Neural progenitor cell (in vitro differentiated cells): ENCODE measurements around the gene TNC. TPM values are rescaled to one million over a fixed set of nuclear protein-coding genes. Genes with fewer than 3 reads are reported as not detected.
A peak's percentile ranks its signal among the peaks of the same experiment; 100 is the strongest.

Experiments used
- DNase-seq: peaks from one replicate; pipeline ENCODE4 v3.0.0-alpha.2; 2016; ENCODE audit warnings: low spot score
- H2AFZ ChIP-seq: fragments of 200-600 bp; sonication (generic); replicated peaks from 2 replicates; pipeline ENCODE4 v1.6.1; 2016; ENCODE audit warnings: antibody characterized with exemption
- H3F3A ChIP-seq: fragments of 200-600 bp; sonication (generic); 2 replicates; pipeline ENCODE4 v1.6.1; 2016; ENCODE audit warnings: antibody characterized with exemption, low read depth
- H3K27ac ChIP-seq: fragments of 200-600 bp; sonication (generic); 2 replicates; pipeline ENCODE4 v1.5.1; 2016; ENCODE audit warnings: mild to moderate bottlenecking
- H3K27me3 ChIP-seq: fragments of 200-600 bp; sonication (generic); 2 replicates; pipeline ENCODE4 v1.6.1; 2016; ENCODE audit warnings: mild to moderate bottlenecking, moderate library complexity
- H3K36me3 ChIP-seq: fragments of 200-600 bp; sonication (generic); 2 replicates; pipeline ENCODE4 v1.5.1; 2016
- H3K4me1 ChIP-seq: fragments of 200-600 bp; sonication (generic); 2 replicates; pipeline ENCODE4 v1.6.1; 2016; ENCODE audit warnings: mixed run types
- H3K4me2 ChIP-seq: fragments of 200-600 bp; sonication (generic); 2 replicates; pipeline ENCODE4 v1.6.1; 2016
- H3K4me3 ChIP-seq: fragments of 200-600 bp; sonication (generic); 2 replicates; pipeline ENCODE4 v1.5.1; 2016
- H3K79me2 ChIP-seq: fragments of 200-600 bp; sonication (generic); 2 replicates; pipeline ENCODE4 v1.6.1; 2016; ENCODE audit warnings: low read depth
- H3K9ac ChIP-seq: fragments of 200-600 bp; sonication (generic); 2 replicates; pipeline ENCODE4 v1.6.1; 2016
- H3K9me3 ChIP-seq: fragments of 200-600 bp; sonication (generic); 2 replicates; pipeline ENCODE4 v1.5.1; 2016; ENCODE audit warnings: low read depth
- H4K20me1 ChIP-seq: fragments of 200-600 bp; sonication (generic); 2 replicates; pipeline ENCODE4 v1.6.1; 2016; ENCODE audit warnings: low read depth
- H3K27ac Mint-ChIP-seq: 3 replicates; pipeline ENCODE4 v1.8.0; 2021; ENCODE audit warnings: mixed read lengths
- H3K27me3 Mint-ChIP-seq: 2 replicates; pipeline ENCODE4 v1.8.0; 2022; ENCODE audit warnings: low read depth, mild to moderate bottlenecking, inconsistent platforms, moderate library complexity, mixed read lengths; ENCODE audit not compliant: insufficient read depth
- H3K36me3 Mint-ChIP-seq: 3 replicates; pipeline ENCODE4 v1.8.0; 2021; ENCODE audit warnings: mixed read lengths
- H3K4me1 Mint-ChIP-seq: 3 replicates; pipeline ENCODE4 v1.8.0; 2021; ENCODE audit warnings: mixed read lengths
- H3K4me3 Mint-ChIP-seq: 3 replicates; pipeline ENCODE4 v1.8.0; 2021; ENCODE audit warnings: mild to moderate bottlenecking, moderate library complexity, mixed read lengths
- H3K9me3 Mint-ChIP-seq: 3 replicates; pipeline ENCODE4 v1.8.0; 2020; ENCODE audit warnings: mixed read lengths
- EZH2 ChIP-seq: fragments of 200-600 bp; sonication (generic); IDR thresholded peaks from 2 replicates; pipeline ENCODE4 v1.6.1; 2017; ENCODE audit warnings: antibody characterized with exemption, mild to moderate bottlenecking, moderate library complexity
- EZH2phosphoT487 ChIP-seq: fragments of 200-600 bp; sonication (generic); IDR thresholded peaks from 2 replicates; pipeline ENCODE4 v1.6.1; 2017; ENCODE audit warnings: antibody characterized with exemption
- total RNA-seq: library from RNA; depleted of rRNA; stranded (reverse); fragments of >200 nt; gene quantifications from 2 replicates; pipeline ENCODE4 v1.2.3, GENCODE V29; 2015; ENCODE audit warnings: low replicate concordance
- TF ChIP-seq, protein P1 (sequence below): fragments of 200-600 bp; sonication (generic); IDR thresholded peaks from 2 replicates; pipeline ENCODE4 v1.5.1; 2017; ENCODE audit warnings: antibody characterized with exemption, mild to moderate bottlenecking

Gene TNC
- total RNA-seq, 1 donor from 2014 or later, result 54.9 TPM

DNA sequence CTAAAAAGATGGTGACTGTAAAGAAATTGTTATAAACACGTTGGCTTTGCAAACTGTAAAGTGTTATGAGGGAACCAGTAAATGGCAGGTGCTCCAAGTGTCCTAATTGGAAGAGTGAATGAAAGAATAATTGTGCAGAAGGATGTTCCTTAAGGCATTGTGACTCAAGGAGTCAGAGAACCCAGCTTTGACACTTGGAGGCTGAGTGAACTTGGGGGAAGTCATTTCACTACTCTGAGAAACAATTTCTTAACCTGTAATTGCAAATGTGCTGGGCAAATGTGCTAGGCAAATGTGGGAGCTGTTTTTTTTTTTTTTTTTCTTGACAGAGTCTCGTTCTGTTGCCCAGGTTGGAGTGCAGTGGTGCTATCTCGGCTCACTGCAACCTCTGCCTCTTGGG is 103.5 kb downstream of the TNC start:
- no peaks in the 10 kb centered on the region for H3F3A ChIP-seq
- H2AFZ ChIP-seq, result no peak overlapping the region
- H3K79me2 ChIP-seq, result no peaks in the 10 kb centered on the region
- no peaks in the 10 kb centered on the region for H4K20me1 ChIP-seq
- Mint-ChIP-seq H3K9me3 (no peaks in the 10 kb centered on the region), H3K27me3 (no peaks in the 10 kb centered on the region), H3K4me1 (no peaks in the 10 kb centered on the region), H3K4me3 (no peak overlapping the region), H3K36me3 (no peaks in the 10 kb centered on the region), H3K27ac (no peak overlapping the region)
- peaks cover 8% of the 10 kb centered on the region for H3K4me1 ChIP-seq
- H3K9me3 ChIP-seq, result no peaks in the 10 kb centered on the region
- no peaks in the 10 kb centered on the region for H3K36me3 ChIP-seq
- H3K27me3 ChIP-seq, result no peaks in the 10 kb centered on the region
- H3K4me3 ChIP-seq, result no peak overlapping the region
- no peak overlapping the region for H3K27ac ChIP-seq
- TF ChIP-seq EZH2 (no peak), EZH2phosphoT487 (no peak)
- TF ChIP-seq, protein P1, sequence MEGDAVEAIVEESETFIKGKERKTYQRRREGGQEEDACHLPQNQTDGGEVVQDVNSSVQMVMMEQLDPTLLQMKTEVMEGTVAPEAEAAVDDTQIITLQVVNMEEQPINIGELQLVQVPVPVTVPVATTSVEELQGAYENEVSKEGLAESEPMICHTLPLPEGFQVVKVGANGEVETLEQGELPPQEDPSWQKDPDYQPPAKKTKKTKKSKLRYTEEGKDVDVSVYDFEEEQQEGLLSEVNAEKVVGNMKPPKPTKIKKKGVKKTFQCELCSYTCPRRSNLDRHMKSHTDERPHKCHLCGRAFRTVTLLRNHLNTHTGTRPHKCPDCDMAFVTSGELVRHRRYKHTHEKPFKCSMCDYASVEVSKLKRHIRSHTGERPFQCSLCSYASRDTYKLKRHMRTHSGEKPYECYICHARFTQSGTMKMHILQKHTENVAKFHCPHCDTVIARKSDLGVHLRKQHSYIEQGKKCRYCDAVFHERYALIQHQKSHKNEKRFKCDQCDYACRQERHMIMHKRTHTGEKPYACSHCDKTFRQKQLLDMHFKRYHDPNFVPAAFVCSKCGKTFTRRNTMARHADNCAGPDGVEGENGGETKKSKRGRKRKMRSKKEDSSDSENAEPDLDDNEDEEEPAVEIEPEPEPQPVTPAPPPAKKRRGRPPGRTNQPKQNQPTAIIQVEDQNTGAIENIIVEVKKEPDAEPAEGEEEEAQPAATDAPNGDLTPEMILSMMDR, result no peak
- H3K4me2 ChIP-seq, result no peak overlapping the region
- H3K9ac ChIP-seq, result no peak overlapping the region
- DNase-seq, result no peak

DNA sequence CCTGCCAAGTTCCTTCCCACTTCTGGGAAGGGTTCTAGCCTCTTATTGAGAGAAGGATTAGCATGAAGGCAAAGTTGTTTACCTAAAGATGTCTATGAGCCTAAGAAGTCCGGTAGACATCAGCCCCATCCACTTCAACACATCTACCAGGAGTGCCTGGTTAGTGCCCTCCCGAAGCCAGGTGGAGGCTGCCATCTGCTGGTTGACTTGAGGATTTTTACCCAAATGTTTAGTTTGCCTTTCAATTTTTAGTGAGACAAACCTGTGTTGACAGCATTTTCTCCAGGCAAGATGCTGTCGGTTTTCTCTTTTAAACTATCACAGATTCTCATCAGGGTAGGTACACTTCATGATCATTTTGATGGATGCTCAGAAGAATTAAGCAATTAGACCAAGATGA is 104.0 kb downstream of the TNC start:
- Histone ChIP-seq H3K27ac (no peak overlapping the region), H3F3A (no peaks in the 10 kb centered on the region), H3K4me2 (no peak overlapping the region), H3K36me3 (no peaks in the 10 kb centered on the region), H3K9ac (no peak overlapping the region), H3K79me2 (no peaks in the 10 kb centered on the region), H4K20me1 (no peaks in the 10 kb centered on the region), H3K4me1 (peaks cover 8% of the 10 kb centered on the region), H3K27me3 (no peaks in the 10 kb centered on the region), H3K9me3 (no peaks in the 10 kb centered on the region), H2AFZ (no peak overlapping the region), H3K4me3 (no peak overlapping the region)
- H3K4me3 Mint-ChIP-seq, result no peak overlapping the region
- H3K27me3 Mint-ChIP-seq, result no peaks in the 10 kb centered on the region
- TF ChIP-seq EZH2phosphoT487 (no peak), EZH2 (no peak)
- TF ChIP-seq, protein P1, result peak; percentile 87
- no peaks in the 10 kb centered on the region for H3K4me1 Mint-ChIP-seq
- no peaks in the 10 kb centered on the region for H3K36me3 Mint-ChIP-seq
- H3K27ac Mint-ChIP-seq, result no peak overlapping the region
- peak; percentile 80 for DNase-seq
- H3K9me3 Mint-ChIP-seq, result no peaks in the 10 kb centered on the region

DNA sequence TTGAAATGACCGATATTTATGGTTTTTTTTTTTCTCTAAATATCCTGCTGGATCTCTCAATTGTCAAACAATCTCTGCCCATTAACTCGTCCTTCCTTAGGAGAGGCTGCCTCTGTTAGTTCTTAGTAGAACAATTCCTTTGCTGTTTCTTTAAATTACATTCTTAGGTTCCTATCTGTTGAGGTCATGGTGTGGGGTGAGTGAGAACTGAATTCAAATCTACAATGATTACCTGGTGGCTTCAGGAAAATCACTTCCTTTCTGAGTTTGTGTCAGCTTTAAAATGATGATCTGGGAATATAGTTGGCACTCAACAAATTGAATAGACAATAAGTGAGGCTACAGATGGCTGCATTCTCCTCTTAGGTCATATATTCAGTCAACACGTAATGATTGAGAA is 105.5 kb downstream of the TNC start:
- H3K27me3 ChIP-seq, result no peaks in the 10 kb centered on the region
- no peak overlapping the region for H2AFZ ChIP-seq
- H3K4me2 ChIP-seq, result no peak overlapping the region
- H3K79me2 ChIP-seq, result no peaks in the 10 kb centered on the region
- TF ChIP-seq EZH2phosphoT487 (no peak), EZH2 (no peak)
- TF ChIP-seq, protein P1, result no peak
- H3K9ac ChIP-seq, result no peak overlapping the region
- H3K27ac Mint-ChIP-seq, result no peak overlapping the region
- no peaks in the 10 kb centered on the region for H3K27me3 Mint-ChIP-seq
- no peaks in the 10 kb centered on the region for H3K9me3 ChIP-seq
- H3K4me3 Mint-ChIP-seq, result no peak overlapping the region
- H3K4me3 ChIP-seq, result no peak overlapping the region
- peaks cover 8% of the 10 kb centered on the region for H3K4me1 ChIP-seq
- H3K36me3 ChIP-seq, result no peaks in the 10 kb centered on the region
- no peaks in the 10 kb centered on the region for H3K36me3 Mint-ChIP-seq
- H3K27ac ChIP-seq, result no peak overlapping the region
- no peak for DNase-seq
- no peaks in the 10 kb centered on the region for H4K20me1 ChIP-seq
- H3K4me1 Mint-ChIP-seq, result peaks cover 4% of the 10 kb centered on the region
- no peaks in the 10 kb centered on the region for H3F3A ChIP-seq
- H3K9me3 Mint-ChIP-seq, result no peaks in the 10 kb centered on the region
